Measurements from ENCODE around the gene SYMPK. TPM values are rescaled to one million over a fixed set of nuclear protein-coding genes. Genes with fewer than 3 reads are reported as not detected.
"Not testable (repeated sequence)": the region's sequence is repeated elsewhere in the genome, so short reads cannot be mapped to it uniquely, and the experiment has no call there.

The SYMPK gene
- total RNA-seq, 2 experiments from 2014 or later, result 97.3 to 98.3 TPM

DNA sequence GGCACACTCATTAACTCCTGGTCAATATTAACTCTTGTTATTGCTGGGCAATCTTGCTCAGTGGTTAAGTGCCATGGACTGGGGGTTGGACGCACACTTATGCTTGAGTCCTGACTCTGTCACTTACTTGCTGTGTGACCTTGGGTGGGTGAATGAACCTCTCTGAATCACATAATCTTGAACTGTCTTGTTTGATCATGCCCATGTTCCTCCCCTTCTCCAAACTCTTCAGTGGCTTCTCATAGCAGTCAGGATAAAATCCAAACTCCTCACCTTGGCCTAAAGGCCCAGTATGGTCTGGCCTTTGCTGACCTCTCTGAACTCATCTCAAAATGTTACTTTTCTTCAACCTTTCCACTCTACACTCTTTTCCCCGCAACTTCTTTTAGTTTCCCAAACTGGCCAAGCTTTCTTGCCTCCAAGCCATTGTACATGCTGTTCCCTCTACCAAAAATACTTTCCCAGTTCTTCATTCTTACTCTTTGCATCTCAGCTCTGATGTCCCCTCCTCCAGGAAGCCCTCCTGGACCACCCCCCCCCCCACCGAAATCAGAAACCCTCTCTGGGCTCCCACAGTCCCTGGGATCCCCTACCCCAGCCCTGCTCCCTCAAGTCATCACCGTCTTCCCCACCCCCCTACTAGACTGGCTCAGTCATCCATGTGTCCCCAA is 37.1 kb upstream of the SYMPK start:
- POLR2A ChIA-PET, result no interaction called here
- peaks cover 28% of the 10 kb centered on the region for H3K4me1 Mint-ChIP-seq (ENCODE audit: low read depth)
- H3K4me3 Mint-ChIP-seq, result peak overlapping the region; percentile 50
- no peak overlapping the region for H3K27ac Mint-ChIP-seq
- ATAC-seq (no peak), DNase-seq (no peak)
- CTCF ChIA-PET, result interaction anchor here (1.8 to 4.2 kb wide), 3 partner anchors 14 to 130 kb away, joined by 6 to 26 read pairs (median 16); partner anchors contain the start of genes IRF2BP1 and SIX5
- peaks cover 5% of the 10 kb centered on the region for H3K27me3 Mint-ChIP-seq (ENCODE audit: low read depth)
- peaks cover 29% of the 10 kb centered on the region for H3K36me3 Mint-ChIP-seq (ENCODE audit: low read depth)
- no peaks in the 10 kb centered on the region for H3K9me3 Mint-ChIP-seq (ENCODE audit: insufficient read depth)

DNA sequence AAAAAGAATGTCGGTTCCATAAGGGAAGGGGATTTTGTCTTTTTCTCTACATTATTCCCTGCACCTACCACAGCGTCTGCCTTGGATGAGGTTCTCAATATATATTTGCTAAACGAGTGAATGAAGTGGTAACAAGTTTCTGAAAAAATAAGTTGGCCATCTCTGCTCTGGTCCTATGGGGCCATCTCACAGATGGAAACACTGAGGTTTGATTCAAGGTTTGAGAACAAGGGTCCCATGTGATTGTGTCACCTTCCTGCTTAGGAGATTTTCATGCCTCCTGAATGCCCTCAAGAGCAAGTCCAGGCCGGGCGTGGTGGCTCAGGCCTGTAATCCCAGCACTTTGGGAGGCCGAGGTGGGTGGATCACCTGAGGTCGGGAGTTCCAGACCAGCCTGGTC is 36.3 kb upstream of the SYMPK start:
- ChIA-PET POLR2A (no interaction called here), CTCF (no interaction called here)
- Mint-ChIP-seq H3K9me3 (ENCODE audit: insufficient read depth) (no peaks in the 10 kb centered on the region), H3K4me3 (no peak overlapping the region), H3K4me1 (ENCODE audit: low read depth) (peaks cover 28% of the 10 kb centered on the region), H3K27ac (no peak overlapping the region), H3K27me3 (ENCODE audit: low read depth) (peaks cover 5% of the 10 kb centered on the region), H3K36me3 (ENCODE audit: low read depth) (peaks cover 30% of the 10 kb centered on the region)
- no peak for DNase-seq
- no peak for ATAC-seq

DNA sequence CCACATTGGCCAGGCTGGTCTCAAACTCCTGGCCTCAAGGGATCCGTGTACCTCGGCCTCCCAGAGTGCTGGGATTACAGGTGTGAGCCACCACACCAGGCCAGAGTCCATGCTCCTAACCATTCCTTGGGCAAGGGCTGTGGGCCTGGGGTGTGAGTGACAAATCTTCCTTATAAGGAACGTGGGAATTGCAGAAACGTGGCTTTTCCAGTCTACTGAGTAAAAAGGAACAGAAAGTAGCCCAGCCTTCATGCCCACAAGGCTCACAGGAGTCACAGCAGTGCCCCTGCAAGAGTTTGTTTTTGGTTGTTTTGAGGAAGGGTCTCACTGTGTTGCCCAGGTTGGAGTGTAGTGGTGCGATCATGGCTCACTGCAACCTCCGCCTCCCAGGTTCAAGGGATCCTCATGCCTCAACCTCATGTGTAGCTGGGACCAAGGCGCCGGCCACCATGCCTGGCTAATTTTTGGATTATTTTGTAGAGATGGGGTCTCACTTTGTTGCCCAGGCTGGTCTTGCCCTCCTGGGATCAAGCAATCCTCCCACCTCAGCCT is 34.4 kb upstream of the SYMPK start:
- peaks cover 16% of the 10 kb centered on the region for H3K4me1 Mint-ChIP-seq (ENCODE audit: low read depth)
- no peaks in the 10 kb centered on the region for H3K9me3 Mint-ChIP-seq (ENCODE audit: insufficient read depth)
- H3K4me3 Mint-ChIP-seq, result no peak overlapping the region
- ATAC-seq (no peak), DNase-seq (no peak)
- CTCF ChIA-PET, result interaction anchor here (0.6 kb wide), 1 partner anchor 58 kb away, joined by 3 read pairs; no protein-coding TSS in a partner anchor
- H3K27me3 Mint-ChIP-seq (ENCODE audit: low read depth), result no peaks in the 10 kb centered on the region
- POLR2A ChIA-PET, result no interaction called here
- peaks cover 30% of the 10 kb centered on the region for H3K36me3 Mint-ChIP-seq (ENCODE audit: low read depth)
- no peak overlapping the region for H3K27ac Mint-ChIP-seq

DNA sequence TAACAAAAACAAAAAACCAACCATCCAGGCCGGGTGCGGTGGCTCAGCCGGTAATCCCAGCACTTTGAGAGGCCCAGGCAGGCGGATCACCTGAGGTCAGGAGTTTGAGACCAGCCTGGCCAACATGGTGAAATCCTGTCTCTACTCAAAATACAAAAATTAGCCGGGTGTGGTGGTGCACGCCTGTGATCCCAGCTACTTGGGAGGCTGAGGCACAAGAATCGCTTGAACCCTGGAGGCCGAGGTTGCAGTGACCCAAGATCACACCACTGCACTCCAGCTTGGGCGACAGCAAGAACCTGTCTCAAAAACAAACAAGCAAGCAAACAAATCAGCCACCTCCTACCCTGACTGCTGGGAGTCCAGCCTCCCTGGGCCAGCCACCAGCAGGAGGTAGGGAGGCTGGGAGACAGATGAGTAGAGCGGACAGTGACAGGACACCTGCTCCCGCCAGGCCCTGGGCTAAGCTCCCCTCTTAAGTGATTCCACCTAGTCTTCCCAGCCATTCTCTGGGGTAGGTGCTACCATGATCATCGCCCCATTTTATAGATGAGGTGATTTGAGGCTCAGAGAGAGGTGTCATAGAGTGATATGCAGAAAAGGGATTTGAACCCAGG is 33.1 kb upstream of the SYMPK start:
- DNase-seq; H3K9me3 Mint-ChIP-seq (ENCODE audit: insufficient read depth); H3K27ac Mint-ChIP-seq; H3K27me3 Mint-ChIP-seq (ENCODE audit: low read depth); ATAC-seq; CTCF ChIA-PET; H3K4me3 Mint-ChIP-seq: not testable (repeated sequence)
- POLR2A ChIA-PET, result interaction anchor here (1.5 kb wide), 1 partner anchor 10 kb away, joined by 5 read pairs; the partner anchor contains the start of gene IRF2BP1
- Mint-ChIP-seq H3K36me3 (ENCODE audit: low read depth) (peaks cover 28% of the 10 kb centered on the region), H3K4me1 (ENCODE audit: low read depth) (peaks cover 14% of the 10 kb centered on the region)

DNA sequence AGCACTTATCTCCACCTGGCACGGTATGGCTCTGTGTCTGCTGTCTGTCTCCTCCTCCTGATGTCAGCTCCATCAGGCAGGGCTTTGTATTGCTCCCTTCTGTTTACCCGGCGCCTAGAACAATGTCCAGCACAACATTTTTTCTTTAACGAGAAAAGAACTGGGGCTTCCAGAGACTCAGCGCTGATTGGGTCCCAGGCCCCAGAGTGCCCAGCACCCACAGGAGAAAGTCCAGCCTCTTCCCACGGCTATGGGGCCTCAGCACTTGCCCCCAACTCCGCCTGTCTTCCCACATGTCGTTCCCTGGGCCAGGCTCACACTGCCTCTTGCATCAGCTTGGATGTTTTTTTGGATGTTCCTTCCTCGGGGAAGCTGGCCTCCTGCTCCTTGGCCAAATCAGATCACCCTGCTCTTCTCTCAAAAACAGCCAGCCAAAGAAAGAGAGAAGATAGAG is 32.6 kb upstream of the SYMPK start:
- Mint-ChIP-seq H3K36me3 (ENCODE audit: low read depth) (peaks cover 23% of the 10 kb centered on the region), H3K4me1 (ENCODE audit: low read depth) (peaks cover 9% of the 10 kb centered on the region), H3K9me3 (ENCODE audit: insufficient read depth) (no peaks in the 10 kb centered on the region), H3K4me3 (no peak overlapping the region), H3K27ac (no peak overlapping the region), H3K27me3 (ENCODE audit: low read depth) (no peaks in the 10 kb centered on the region)
- ChIA-PET POLR2A (interaction anchor here (1.5 kb wide), 1 partner anchor 9 kb away, joined by 5 read pairs; the partner anchor contains the start of gene IRF2BP1), CTCF (no interaction called here)
- ATAC-seq (no peak), DNase-seq (no peak)

DNA sequence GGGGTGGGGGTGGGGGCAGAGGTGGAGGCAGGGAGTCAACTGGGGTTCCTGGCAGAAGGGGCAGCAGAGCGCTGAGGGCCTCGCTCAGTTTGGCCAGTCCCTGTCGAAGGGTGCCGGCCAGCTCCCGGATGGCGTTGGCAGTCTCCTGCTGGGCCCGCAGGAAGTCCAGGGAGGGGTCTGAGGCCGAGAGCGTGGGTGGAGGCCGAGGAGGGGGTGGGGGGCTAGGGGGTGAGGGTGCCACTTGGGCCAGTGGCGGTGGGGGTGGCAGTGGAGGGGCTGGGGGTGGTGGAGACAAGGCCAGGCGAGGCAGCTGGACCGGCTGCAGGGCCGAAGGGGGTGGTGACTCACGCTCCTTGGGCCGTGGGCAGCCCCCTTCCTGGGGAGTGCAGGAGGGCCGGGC is 27.9 kb upstream of the SYMPK start:
- CTCF ChIA-PET, result interaction anchor here (1.0 to 1.3 kb wide), 2 partner anchors 8 to 74 kb away, joined by 3 read pairs; no protein-coding TSS in a partner anchor

DNA sequence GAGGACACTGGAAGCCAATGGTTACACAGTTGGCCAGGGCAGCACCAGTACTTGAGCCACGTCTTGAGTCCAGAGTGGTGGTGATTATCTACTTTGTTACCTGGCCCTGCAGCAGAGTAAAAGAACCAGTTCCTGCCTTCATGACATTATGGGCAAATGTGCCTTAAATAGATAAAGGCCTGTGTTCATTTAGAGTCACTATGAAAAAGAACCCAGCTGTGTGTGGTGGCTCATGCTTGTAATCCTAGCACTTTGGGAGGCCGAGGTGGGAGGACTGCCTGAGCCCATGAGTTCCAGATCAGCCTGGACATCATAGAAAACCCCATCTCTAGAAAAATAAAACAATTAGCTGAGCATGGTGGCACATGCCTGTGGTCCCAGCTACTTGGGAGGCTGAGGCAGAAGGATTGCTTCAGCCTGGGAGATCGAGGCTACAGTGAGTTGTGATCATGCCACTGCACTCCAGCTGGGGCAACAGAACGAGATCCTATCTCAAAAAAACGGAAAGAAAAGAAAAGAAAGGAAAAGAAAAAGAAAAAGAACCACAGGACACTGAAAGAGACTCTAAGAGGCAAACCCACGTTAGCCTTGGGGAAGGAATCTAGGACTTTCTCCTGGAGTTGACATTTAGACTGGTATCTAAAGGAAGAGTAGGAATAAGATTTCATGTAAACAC is 26.4 kb upstream of the SYMPK start:
- Mint-ChIP-seq H3K4me1 (ENCODE audit: low read depth) (peaks cover 18% of the 10 kb centered on the region), H3K36me3 (ENCODE audit: low read depth) (peaks cover 2% of the 10 kb centered on the region), H3K27me3 (ENCODE audit: low read depth) (no peaks in the 10 kb centered on the region), H3K9me3 (ENCODE audit: insufficient read depth) (no peaks in the 10 kb centered on the region), H3K4me3 (no peak overlapping the region), H3K27ac (no peak overlapping the region)
- ChIA-PET CTCF (no interaction called here), POLR2A (no interaction called here)
- ATAC-seq (no peak), DNase-seq (no peak)

More for the DNA sequence above, 27.9 kb upstream of the SYMPK start:
- H3K9me3 Mint-ChIP-seq (ENCODE audit: insufficient read depth), result no peaks in the 10 kb centered on the region
- H3K27ac Mint-ChIP-seq, result no peak overlapping the region
- POLR2A ChIA-PET, result no interaction called here
- ATAC-seq, result no peak
- H3K27me3 Mint-ChIP-seq (ENCODE audit: low read depth), result no peaks in the 10 kb centered on the region
- H3K4me3 Mint-ChIP-seq, result no peak overlapping the region
- H3K36me3 Mint-ChIP-seq (ENCODE audit: low read depth), result peaks cover 7% of the 10 kb centered on the region
- no peak for DNase-seq
- H3K4me1 Mint-ChIP-seq (ENCODE audit: low read depth), result peaks cover 13% of the 10 kb centered on the region

DNA sequence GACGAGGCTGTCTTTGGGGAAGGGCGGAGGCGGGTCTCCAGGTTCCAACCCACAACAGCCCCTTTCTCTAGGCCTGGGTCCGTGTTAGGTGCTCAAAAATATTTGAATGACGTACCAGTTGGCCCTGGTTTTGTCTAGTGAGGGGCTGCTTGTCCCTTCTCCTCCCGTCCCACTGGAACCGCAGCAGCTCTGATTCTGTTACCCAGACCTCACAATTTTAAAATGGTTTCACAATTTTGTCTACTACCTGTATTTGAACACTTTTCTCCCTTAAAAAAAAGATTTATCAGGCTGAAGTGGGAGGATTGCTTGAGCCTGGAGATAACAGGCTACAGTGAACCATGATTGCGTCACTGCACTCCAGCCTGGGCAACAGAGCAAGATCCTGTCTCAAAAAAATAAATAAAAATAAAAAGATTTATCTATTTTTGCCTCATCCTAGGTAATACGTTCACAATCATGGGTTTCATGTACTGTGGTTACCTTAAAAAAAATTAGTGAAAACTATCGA is 24.3 kb upstream of the SYMPK start:
- H3K4me3 Mint-ChIP-seq, result peak overlapping the region; percentile 90
- H3K9me3 Mint-ChIP-seq (ENCODE audit: insufficient read depth), result no peaks in the 10 kb centered on the region
- DNase-seq (no peak), ATAC-seq (no peak)
- H3K27ac Mint-ChIP-seq, result peak overlapping the region; percentile 97
- ChIA-PET POLR2A (interaction anchor here (1.7 to 2.1 kb wide), 2 partner anchors 16 to 24 kb away, joined by 11 to 12 read pairs; partner anchors contain the start of genes FOXA3, MYPOP and SYMPK), CTCF (interaction anchor here (1.0 to 3.8 kb wide), 6 partner anchors 15 to 378 kb away, joined by 3 to 29 read pairs (median 11); partner anchors contain the start of genes FOXA3, MYPOP, SIX5 and SYMPK)
- H3K27me3 Mint-ChIP-seq (ENCODE audit: low read depth), result no peaks in the 10 kb centered on the region
- H3K36me3 Mint-ChIP-seq (ENCODE audit: low read depth), result peaks cover 2% of the 10 kb centered on the region
- peaks cover 25% of the 10 kb centered on the region for H3K4me1 Mint-ChIP-seq (ENCODE audit: low read depth)

DNA sequence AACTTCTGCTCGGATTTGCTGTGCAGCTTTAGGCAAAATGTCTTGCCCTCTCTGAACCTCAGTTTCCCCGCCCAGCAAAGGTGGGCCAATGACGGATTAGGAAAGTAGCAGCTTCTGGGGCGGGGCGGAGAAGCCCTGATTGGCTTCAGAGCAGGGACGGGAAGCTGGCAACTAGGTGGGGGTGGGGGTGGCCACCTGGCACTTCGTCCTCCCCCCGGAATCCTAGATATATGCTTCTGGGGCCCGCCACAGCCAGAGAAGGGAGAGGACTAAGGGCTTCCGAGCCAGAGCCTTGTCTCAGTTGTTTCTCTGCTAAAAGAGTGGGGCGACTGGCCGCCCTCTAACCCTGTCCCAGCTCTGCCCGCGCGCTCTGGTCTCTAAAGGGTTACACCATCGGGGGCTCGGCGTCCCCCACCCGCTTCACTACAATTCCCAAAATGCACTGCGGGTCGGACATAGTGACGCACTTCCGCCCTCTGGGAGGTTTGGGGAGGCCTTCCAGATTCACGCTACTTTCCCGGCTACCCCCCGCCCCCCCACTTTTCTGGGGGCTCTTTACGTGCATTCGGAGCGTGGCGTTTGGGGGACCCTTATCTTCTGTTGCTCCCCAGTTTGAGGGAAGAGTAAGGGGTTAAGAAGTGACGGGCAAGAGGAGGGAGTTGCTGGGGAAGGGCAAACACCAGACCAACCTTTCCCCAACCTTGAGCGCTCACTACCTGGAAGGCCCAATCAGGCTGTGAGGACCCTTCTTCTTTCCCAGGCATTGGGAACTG is 23.7 kb upstream of the SYMPK start:
- peaks cover 2% of the 10 kb centered on the region for H3K36me3 Mint-ChIP-seq (ENCODE audit: low read depth)
- H3K4me1 Mint-ChIP-seq (ENCODE audit: low read depth), result peaks cover 29% of the 10 kb centered on the region
- ChIA-PET CTCF (interaction anchor here (0.9 to 3.8 kb wide), 7 partner anchors 15 to 379 kb away, joined by 3 to 29 read pairs (median 8); partner anchors contain the start of genes FOXA3, MYPOP, SIX5 and SYMPK), POLR2A (interaction anchor here (0.6 to 2.1 kb wide), 9 partner anchors 9 to 67 kb away, joined by 3 to 12 read pairs (median 3); partner anchors contain the start of genes FOXA3, MYPOP and SYMPK)
- peak overlapping the region; percentile 97 for H3K27ac Mint-ChIP-seq
- no peaks in the 10 kb centered on the region for H3K27me3 Mint-ChIP-seq (ENCODE audit: low read depth)
- no peaks in the 10 kb centered on the region for H3K9me3 Mint-ChIP-seq (ENCODE audit: insufficient read depth)
- DNase-seq (peak; percentile 96), ATAC-seq (peak; percentile 82)
- peak overlapping the region; percentile 90 for H3K4me3 Mint-ChIP-seq

DNA sequence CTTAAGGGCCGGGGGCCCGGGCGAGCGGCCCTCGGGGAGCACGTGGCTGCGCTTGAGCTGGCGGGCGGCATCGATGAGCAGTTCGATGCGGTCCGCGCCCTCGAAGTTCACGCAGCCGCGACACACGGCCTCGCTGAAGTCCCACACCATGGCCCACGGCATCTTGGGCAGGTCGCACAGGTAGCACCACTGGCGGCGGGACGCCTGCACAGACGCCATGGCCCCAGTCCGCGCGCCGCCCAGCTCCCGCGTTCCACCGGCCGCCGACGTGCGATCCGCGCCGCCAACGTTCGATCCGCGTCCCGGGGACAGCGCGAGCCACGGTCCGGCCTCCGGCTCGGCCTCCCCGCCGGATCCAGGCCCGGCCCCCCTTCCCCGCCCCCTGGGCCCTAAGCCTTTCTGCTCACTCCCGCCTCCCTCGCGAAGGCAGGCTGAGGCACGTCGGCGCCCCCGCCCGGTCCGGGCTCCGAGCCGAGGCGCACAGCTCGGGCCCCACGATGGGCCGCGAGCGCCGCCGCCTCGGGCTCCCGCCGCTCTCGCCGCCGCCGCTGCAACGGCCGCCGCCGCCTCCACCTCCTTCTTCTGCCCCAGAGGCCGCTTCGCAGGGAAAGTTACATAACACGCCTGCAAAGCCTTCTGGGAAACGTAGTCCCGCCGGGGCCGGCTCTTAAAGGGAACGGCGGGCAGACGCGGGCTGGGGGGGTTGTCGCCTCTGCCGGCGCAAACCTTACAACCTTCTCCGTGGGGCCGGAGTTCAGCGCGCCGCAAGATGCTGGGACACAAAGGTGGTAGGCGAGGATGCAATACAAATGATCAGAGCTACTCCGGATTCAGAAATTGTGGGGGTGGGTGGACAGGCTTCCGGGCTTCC is 22.8 kb upstream of the SYMPK start, which contains the start of gene IRF2BP1:
Gene IRF2BP1, minus strand, starts transcription at position 586 of the 871 bp plus-strand sequence. Its CDS starts 367 bp downstream, at position 219.
- Mint-ChIP-seq H3K4me1 (ENCODE audit: low read depth) (peaks cover 35% of the 10 kb centered on the region), H3K27me3 (ENCODE audit: low read depth) (peaks cover 2% of the 10 kb centered on the region), H3K27ac (peak within 1 kb of the TSS; percentile 97), H3K4me3 (peak within 1 kb of the TSS; percentile 90), H3K9me3 (ENCODE audit: insufficient read depth) (no peaks in the 10 kb centered on the region), H3K36me3 (ENCODE audit: low read depth) (peaks cover 2% of the 10 kb centered on the region)
- ChIA-PET CTCF (interaction anchor here (0.8 to 3.8 kb wide), 10 partner anchors 16 to 380 kb away, joined by 3 to 29 read pairs (median 6); partner anchors contain the start of genes FOXA3, MYPOP, QPCTL and SIX5), POLR2A (interaction anchor here (0.6 to 2.1 kb wide), 9 partner anchors 10 to 66 kb away, joined by 3 to 12 read pairs (median 3); partner anchors contain the start of genes FOXA3, MYPOP and SYMPK)
- DNase-seq (peak; percentile 94), ATAC-seq (peak; percentile 74)
